HG03025 (cell line): ENCODE data around the gene MYCBPAP.

Experiments
- ATAC-seq: cut with Tn5 transposase; IDR thresholded peaks from one replicate; pipeline ENCODE4 v1.9.1; 2021; ENCODE audit warnings: mild to moderate bottlenecking, moderate library complexity; ENCODE audit not compliant: unreplicated experiment, low FRiP score

The MYCBPAP gene, protein sequence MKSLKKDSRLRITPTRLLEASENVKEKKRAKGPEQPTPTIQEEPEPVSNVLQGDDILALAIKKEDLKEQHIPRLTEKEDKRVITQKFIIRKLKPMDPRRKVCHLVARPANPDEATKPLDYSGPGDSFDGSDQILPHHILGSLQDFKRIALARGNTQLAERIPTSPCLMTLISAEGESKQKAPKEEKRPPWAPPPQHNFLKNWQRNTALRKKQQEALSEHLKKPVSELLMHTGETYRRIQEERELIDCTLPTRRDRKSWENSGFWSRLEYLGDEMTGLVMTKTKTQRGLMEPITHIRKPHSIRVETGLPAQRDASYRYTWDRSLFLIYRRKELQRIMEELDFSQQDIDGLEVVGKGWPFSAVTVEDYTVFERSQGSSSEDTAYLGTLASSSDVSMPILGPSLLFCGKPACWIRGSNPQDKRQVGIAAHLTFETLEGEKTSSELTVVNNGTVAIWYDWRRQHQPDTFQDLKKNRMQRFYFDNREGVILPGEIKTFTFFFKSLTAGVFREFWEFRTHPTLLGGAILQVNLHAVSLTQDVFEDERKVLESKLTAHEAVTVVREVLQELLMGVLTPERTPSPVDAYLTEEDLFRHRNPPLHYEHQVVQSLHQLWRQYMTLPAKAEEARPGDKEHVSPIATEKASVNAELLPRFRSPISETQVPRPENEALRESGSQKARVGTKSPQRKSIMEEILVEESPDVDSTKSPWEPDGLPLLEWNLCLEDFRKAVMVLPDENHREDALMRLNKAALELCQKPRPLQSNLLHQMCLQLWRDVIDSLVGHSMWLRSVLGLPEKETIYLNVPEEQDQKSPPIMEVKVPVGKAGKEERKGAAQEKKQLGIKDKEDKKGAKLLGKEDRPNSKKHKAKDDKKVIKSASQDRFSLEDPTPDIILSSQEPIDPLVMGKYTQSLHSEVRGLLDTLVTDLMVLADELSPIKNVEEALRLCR

DNA sequence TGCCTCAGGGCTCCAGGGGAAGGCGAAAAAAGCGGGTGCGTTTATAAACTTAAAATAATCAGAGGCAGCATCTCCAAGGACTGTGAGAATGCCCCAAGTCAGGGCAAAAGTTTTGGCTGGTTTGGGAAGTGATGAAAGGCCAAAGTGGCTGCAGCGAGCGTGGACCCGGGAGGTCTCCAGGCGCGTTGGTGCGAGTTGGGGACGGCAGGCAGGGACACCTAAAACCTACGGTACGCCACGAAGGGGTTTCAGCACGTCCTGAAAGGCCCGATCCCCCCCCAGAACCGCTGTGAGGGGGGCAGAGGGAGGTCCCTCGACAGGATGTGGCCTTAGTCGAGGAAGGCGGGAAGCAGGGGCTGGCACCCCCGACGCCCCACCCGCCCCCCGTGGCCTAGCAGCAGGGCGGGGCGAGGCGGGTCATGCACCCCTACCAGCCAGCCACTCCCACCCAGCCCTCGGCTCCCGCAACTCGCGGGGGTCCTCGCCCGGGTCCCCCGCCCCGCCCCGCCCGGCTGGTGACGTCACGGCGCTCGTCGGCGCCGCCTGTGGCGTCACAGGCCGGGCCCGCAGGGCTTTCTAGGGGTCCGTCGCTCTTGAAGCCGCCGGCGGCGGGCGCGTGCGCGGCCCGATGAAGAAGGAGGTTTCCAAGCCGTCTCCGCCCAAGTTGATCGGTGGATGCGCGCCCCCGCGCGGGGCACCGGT is at the start of gene MYCBPAP:
MYCBPAP (plus strand) TSS at position 569 of the 702 bp plus-strand sequence. CDS start 236 bp downstream, outside the sequence.
- no peak for ATAC-seq

DNA sequence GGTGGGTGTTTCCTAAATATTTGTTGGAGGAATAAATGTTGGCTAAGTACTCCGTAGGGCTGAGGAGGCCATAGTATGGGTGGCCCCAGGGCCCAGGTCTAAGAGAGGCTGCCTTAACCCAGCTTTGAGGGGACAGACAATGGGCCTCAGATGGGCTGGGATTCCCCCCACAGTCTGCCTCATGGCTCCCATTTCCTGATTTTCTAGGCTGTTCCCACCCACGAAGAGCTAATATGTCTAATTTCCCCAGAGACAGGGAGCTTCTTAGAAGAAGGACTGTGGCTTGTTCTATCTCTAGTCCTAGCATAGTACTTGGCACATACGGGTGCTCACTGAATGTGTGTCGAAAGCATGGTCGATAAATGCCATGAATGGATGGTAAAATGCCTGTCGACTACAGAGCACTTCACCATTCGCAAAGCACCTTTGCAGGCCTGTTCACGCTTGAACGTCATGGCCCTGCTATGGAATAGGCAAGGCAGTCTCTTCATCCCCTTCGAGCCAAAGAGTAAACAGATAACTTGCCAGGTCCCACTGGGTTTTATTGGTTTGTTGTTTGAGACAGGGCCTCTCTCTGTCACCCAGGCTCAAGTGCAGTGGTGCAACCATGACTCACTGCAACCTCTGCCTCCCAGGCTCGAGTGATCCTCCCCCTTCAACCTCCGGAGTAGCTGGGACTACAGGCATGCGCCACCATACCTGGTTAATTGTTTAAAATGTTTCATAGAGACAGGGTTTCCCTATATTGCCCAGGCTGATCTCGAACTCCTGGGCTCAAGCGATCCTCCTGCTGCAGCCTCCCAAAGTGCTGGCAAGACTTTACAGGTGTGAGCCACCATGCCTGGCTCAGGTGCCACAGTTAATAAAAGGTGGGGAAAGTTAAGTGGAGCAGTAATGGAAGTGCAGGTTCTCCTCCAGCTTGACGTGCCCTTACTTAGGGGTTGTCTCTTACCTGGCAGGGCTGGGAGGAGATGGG is 49.2 kb upstream of the MYCBPAP start:
- no peak for ATAC-seq

DNA sequence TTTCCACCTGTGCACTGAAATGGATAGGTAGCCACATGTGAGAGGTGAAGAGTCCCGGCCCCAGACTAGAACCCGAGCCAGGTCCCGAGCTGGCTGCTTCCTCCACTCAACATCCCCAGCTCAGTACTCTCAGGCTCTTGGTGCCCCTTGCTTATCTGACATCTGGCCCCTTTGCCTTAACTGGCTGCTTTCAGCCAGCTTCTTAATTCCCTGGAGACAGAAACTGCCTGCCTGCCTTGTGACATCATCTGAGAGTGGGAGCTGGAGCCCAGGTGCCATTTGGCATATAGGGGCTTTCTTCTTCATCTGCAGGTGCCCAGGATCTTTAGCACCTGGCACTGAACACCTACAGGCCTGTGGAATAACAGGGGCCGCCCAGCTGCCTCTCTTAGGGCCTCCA is 48.5 kb upstream of the MYCBPAP start:
- no peak for ATAC-seq

DNA sequence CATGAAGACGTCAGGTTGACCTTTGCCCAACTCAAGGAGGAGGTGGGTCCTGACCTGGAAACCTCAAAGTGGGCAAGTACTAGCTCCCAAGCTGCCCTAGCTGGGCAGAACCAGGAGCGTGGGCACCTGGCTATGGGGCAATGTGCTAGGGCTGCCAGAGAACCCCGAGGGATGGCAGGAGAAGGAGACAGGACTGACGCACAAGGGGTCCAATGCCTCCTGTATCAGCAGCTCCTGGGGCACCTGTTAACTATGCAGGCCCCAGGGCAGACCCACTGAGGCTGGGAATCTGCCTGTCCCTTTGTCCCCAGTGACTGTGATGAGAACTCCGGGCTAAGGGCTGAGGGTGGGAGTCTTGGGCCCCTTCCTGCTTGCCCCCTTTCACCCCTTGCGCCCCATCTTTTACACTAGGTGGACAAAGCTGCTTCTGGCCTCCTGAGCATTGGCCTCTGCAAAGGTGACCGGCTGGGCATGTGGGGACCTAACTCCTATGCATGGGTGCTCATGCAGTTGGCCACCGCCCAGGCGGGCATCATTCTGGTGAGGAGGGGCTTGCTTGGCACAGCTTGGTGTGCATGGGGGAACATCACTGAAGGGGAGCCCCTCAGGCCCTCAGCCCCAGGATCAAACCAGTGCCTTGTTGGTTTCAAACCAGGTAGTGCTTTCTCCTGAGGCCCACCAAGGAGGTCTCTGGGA is 47.3 kb upstream of the MYCBPAP start:
- no peak for ATAC-seq

DNA sequence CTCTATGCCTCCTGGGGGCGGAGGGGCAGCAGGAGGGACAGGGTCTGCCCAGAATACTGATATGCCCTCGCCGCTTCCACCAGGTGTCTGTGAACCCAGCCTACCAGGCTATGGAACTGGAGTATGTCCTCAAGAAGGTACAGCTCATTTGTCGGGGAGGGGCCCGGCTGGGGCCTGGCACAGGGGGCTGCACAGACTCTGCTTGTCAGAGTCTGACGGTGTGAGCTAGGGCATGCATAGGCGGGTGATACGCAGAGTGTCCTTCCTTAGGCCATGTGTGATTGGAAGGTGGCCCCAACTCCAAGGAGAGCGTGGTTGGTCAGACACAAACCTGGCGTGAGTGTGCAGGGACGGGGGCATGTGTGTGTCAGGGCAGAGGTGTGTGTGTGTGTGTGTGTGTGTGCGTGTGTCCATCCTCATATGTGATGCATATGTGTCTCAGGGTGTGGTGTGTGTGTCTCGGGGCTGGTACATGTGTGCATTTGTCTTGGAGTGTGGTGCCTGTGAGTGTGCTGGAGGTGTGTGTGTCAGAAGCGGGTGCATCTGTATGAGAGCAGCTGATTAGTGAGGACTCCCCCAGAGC is 46.6 kb upstream of the MYCBPAP start:
- no peak for ATAC-seq

DNA sequence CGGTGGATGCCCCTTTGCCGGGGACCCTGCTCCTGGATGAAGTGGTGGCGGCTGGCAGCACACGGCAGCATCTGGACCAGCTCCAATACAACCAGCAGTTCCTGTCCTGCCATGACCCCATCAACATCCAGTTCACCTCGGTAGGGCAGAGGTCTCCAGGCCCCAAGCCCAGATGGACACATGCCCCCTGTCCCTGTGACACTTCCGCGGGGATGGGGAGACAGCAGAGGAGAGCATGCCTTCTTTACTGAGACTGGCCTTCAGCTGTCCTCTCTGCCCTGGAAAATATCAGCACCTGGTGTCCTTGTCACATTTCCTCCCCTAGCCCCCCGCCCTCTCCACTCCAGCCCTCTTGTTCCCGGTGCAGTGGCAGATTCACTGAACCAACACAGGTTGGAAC is 45.8 kb upstream of the MYCBPAP start:
- no peak for ATAC-seq

DNA sequence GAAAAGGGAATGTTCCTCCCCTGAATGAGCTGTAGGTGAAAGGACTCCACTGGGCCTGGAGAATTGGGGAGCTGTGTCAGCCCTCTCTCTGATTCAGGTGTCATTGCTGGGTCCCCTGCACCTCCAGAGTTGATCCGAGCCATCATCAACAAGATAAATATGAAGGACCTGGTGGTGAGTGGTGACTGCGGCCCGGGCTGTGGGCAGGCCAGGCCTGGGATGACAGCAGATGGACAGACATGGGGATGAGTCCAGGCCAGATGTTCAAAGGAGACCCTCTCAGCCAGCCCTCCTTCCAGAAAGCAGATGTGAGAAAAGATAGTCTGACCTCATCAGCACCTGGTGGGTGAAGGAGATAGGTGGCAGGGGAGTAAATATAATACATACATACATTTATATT is 44.1 kb upstream of the MYCBPAP start:
- ATAC-seq, result no peak

DNA sequence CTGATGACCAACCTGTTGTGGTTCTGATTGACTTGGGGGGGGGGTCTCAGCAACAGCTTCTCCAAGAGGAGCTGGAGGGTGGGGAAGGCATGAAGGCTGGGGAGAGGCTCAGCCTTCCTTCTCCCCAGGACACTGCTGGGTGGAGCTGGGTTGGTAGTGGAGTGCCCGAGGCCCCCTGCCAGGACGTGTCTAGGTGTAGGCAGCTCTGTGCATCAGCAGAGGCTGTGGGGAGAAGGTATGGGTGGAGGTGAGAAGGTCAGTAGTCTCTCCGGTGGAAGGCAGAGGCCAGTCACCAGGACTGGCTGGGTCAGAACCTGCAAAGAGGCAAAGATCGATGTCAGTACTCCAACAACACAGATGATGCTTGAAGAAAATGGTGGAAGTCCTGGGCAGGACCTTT is 43.5 kb upstream of the MYCBPAP start:
- no peak for ATAC-seq

DNA sequence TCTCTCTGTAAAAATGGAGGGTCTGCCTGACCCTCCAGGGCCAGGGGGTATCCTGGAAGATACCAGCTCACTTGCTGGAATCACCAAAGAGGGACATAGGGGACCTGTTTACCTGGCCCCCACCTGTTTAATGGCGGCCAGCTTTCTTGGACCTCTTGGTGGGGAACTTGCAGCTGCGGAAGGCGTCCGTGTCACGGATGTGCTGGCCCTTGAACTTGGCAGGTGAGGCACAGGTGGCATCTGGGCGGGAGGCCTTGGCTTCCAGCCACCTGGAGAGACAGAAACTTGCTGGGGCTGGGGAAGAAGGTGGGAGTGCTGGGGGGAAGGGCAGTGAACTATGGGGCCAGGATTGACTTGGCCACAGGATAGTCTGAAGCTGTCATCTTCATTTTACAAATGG is 43.1 kb upstream of the MYCBPAP start:
- no peak for ATAC-seq

DNA sequence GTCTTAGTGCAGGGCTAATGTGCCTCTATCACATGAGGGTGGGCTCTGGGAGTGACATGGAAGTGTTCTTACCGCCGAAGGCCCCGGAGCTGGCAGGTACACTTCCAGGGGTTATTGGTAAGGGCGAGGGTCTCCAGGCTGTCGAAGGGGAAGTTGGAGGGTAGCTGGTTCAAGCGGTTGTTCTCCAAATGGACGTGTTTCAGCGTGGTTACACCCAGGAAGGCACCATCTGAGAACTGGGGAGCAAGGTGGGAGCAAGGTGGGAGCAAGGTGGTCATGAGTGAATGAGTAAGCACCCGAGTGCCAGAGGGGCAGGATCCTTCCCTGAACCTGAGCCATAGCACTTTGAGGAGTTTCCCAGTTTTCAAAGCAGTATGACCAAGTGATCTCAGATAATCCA is 42.6 kb upstream of the MYCBPAP start:
- ATAC-seq, result no peak

DNA sequence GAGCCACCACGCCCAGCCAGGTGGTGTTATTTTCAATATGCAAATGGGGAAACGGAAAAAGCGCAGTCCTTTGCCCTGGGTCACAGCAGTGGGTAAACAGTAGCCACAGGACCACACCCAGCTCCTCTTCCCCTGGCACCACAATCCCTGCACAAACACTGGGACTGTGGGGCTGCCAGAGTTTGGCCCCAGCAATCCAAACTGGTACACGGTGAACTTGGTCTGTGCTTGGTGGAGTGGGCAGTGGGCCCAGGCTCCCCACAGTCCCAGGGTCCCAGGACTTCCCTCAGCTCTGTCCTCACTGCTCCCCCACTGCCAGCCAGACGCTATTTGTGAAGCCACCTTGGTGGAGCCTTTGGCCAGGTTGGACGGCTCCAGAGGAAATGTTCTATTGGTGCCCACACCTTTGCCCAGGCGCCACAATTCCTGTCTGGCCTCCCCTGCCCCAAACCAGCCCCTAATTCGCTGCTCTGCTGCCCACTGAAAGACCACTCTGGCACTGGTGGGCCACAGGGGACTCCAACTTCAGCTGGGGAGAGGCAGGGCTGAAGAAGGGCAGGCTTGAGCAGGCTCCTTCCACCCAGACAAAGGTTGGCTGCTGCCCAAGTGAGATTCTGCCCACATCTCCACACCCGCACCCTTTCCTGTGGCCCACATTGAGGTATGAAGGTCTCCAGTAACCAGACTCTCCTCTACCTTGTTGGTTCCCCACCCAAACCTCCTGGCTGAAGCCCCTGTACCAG is 41.7 kb upstream of the MYCBPAP start:
- no peak for ATAC-seq

DNA sequence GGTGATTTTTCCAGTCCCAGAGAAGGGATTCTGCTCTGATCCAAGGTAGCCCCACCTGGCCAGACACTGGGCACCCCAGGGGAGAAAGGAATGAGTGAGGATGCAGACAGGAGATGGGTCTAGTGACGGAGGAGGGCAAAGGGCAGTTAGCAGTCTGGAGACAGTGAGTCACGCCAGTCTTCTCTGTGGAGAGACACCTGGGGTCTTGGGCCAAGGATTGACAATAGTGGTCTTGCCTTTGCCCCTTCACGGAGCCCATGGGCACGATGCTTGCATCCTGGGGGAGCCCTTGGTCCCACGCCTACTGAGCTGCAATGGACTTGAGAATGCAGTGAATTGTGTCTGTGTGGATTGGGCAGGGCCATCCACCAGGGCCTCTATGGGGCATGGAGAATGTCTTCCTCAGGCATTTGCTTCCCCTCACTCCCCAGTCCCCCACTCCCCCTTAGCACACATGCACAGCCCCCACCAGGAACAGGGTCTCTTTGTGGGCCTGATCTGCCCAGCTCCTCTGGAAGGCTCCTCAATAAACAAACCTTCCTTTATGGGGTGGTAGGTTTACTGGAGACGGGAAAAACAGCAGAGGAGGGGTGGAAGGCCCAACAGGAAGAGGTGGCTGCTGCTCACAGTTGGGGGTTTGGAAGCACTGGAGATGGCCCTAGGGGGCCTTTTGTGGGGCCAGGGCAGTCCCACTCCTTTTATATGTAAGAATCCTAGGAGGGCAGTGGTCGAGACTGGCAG is 41.0 kb upstream of the MYCBPAP start:
- no peak for ATAC-seq

DNA sequence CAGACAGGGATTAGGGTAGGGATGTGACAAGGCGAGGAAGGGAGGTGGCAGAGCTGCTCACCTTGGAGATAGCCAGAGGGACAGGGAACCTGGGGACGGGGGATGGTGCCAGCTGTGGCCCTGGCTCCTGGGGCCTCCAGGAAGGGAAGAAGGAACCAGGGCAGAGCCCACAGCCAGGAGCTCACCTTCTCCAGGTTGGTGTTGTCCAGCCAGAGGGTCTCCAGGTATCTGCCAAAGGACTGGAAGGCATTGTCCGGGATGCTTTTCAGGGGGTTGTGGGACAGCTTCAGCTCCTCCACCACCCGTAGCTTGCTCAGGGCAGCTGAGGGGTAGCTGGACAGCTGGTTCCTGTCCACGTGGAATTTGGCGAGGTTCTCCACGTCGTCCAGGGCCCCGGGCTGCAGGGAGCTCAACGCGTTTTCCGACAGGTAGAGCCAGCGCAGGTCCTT is 40.4 kb upstream of the MYCBPAP start:
- ATAC-seq, result no peak

DNA sequence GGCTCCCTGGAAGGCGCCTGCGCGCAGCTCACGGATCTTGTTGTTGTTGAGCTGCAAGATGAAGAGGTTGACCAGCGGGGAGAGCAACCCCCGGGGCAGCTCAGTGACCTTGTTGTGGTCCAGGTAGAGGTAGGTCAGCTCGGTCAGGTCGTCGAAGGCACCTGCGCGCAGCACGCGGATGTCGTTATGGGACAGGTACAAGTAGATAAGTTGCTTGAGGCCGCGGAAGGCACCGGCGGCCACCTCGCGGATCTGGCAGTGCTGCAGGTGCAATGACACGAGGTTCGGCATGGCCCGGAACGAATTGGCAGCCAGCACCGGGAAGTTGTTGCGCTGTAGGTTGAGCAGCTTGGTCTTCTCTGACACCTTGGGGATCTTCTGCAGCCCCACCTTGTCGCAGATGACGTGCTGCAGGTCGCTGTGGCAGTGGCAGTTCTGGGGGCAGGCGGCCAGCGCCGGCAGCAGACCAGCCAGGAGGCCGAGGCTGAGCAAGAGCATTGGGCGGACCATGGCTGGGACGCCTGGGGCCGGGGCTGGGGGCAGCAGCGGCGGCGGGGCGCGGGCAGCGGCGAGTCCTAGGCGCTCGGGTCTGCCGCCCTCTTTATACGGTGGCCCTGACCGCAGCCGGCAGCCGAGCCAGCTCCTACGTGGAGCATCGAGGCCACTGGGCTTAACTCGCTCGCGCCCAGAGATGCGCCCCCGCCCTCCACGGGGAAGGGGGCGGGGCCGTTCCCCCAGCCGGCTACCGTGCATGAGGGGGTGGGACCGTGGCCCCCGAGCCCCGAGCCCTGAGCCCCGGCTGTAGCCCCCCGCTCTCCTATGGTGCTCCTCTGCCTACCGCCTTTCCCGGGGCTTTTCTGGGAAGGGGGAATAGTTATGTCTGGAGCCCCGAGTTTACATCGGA is 39.7 kb upstream of the MYCBPAP start, which contains the start of gene CHAD:
CHAD (minus strand) TSS at position 577 of the 904 bp plus-strand sequence; CDS start at position 510, 67 bp downstream.
- no peak for ATAC-seq

DNA sequence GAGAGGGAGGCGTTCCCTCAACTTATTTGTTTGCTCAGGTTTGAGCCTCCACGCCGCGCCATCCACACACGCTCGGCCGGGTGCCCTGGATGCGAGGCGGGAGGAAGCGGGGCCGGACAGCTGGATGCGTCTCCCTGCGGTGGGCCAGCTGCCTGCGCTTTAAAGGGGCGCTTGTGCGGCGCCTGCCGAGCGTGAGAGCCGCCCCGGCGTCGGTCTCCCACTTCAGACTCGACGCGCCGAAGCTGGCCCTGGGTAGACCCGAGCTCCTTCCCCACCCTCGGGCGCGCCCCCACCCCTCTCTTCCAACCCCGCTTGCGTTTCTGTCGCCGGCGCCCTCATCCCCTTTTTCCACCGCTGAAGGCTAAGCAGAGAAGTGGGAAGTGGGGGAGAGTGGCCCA is 39.0 kb upstream of the MYCBPAP start:
- ATAC-seq, result no peak

DNA sequence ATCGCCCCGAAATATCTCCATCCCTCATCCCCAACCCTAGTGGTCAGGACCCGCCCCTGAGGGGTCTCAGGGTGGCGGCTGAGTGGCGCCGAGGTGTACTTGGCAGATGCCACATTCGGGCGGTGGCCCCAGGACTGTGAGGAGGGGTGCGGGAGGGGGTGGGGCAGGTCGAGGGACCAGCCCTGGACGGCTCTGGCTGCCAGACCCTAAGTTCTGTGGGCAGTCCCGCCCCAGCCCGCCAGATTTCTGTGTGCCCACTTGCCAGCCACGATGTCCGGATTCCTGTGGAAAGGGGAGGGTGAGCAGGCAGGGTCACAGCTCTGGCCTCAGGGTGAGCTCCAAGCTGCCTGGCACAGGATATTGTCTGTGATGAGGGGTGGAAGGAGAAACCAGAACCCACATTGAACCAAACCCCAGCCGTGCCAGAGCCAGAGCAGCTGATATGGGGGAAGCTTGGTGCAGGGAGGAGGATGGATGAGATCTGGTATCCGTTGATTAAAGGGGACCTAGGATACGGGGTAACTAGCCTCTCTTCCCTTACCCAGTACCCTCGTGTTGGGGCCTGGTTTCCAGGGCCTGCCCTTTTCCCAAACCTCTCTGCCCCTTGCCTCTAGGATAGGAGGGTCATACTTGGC is 38.5 kb upstream of the MYCBPAP start:
- ATAC-seq, result no peak
